Measurements from ENCODE around the gene PCK1. TPM values are rescaled to one million over a fixed set of nuclear protein-coding genes. Genes with fewer than 3 reads are reported as not detected.

Gene PCK1
- total and polyA plus RNA-seq, 2 donors (not counting 1 experiment from before 2014, with no cell fraction given): under 0.01 TPM; not detected in 1

DNA sequence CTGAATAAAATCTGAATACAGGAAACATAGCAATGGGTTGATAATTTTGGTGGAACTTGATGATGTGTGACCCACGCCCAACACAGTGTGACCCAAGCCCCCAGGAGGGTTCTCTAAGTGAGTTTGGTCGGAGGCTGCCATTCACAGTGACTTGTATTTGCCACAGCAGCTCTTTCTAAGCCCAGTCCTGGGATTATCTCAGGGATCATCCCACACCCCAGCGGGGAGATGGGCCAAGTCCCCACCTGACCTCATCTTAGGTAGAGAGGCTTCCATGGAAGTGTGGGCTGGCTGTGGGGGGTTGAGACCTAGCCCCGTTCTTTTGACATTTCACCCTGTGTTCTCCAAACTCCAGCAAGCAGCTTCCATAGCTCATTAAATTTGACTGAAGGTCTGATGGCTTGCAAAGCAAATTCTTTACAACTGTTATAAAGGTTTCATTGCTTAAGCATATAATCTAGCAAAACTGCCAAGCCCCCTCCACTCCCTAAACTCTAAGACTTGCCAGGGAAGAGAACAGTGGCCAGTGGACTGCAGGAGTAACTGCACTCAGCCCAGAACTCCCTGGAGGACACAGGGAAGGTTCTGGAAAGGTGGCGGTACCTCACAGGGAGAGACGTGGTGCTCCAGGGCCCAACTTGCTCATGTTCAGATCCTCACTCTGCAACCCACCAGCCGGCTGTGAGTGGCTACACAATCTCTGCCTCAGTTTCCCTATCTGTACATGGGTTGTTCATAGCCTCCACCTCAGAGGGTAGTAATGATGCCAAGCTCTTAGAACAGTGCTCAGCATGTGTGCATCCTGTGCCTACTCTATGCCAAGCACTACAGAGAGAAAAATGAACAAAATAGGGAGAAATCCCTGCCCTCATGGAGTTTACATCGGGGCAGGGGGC, 1.0 kb upstream of the PCK1 start:
- H4K20me1 ChIP-seq (ENCODE audit: control insufficient read depth, extremely low read depth, insufficient read depth, low read length): no peaks in the 10 kb centered on the region
- no peak for DNase-seq (ENCODE audit: low read depth in 2 of 2)
- TF ChIP-seq, protein P1, sequence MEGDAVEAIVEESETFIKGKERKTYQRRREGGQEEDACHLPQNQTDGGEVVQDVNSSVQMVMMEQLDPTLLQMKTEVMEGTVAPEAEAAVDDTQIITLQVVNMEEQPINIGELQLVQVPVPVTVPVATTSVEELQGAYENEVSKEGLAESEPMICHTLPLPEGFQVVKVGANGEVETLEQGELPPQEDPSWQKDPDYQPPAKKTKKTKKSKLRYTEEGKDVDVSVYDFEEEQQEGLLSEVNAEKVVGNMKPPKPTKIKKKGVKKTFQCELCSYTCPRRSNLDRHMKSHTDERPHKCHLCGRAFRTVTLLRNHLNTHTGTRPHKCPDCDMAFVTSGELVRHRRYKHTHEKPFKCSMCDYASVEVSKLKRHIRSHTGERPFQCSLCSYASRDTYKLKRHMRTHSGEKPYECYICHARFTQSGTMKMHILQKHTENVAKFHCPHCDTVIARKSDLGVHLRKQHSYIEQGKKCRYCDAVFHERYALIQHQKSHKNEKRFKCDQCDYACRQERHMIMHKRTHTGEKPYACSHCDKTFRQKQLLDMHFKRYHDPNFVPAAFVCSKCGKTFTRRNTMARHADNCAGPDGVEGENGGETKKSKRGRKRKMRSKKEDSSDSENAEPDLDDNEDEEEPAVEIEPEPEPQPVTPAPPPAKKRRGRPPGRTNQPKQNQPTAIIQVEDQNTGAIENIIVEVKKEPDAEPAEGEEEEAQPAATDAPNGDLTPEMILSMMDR (conservative IDR thresholded peaks at IDR 0.05 in 1 of 2, IDR thresholded peaks at IDR 0.05 in 1 of 2; ENCODE audit: low read depth in 1 of 2, low read length in 2 of 2): no peak
- no peak for TF ChIP-seq EZH2 (IDR thresholded peaks at IDR 0.05; ENCODE audit: low read length, missing control alignments)
- no peak overlapping the region for H2AFZ ChIP-seq (ENCODE audit: low read length)
- H3K4me1 ChIP-seq (ENCODE audit: control insufficient read depth, extremely low read depth, insufficient read depth, low read length): no peaks in the 10 kb centered on the region
- peaks cover 3% of the 10 kb centered on the region for H3K27me3 ChIP-seq (ENCODE audit: control insufficient read depth, insufficient read depth, low read length)
- no peaks in the 10 kb centered on the region for H3K9me3 ChIP-seq (ENCODE audit: control insufficient read depth, insufficient read depth, low read depth, low read length)
- H3K36me3 ChIP-seq (ENCODE audit: control insufficient read depth, insufficient read depth, low read length): no peaks in the 10 kb centered on the region
- H3K9ac ChIP-seq (ENCODE audit: insufficient read depth, low read length): no peak overlapping the region
- H3K4me3 ChIP-seq (replicated peaks in 1 of 4; ENCODE audit: control extremely low read depth in 1 of 4, insufficient read depth in 1 of 4, low read depth in 3 of 4, low read length in 4 of 4): no peak overlapping the region
- no peak overlapping the region for H3K4me2 ChIP-seq (ENCODE audit: extremely low read depth, insufficient read depth, low read length)
- H3K79me2 ChIP-seq (ENCODE audit: control insufficient read depth, insufficient read depth, low read length): no peaks in the 10 kb centered on the region
- no peak overlapping the region for H3K27ac ChIP-seq (ENCODE audit: insufficient read depth, low read length)

DNA sequence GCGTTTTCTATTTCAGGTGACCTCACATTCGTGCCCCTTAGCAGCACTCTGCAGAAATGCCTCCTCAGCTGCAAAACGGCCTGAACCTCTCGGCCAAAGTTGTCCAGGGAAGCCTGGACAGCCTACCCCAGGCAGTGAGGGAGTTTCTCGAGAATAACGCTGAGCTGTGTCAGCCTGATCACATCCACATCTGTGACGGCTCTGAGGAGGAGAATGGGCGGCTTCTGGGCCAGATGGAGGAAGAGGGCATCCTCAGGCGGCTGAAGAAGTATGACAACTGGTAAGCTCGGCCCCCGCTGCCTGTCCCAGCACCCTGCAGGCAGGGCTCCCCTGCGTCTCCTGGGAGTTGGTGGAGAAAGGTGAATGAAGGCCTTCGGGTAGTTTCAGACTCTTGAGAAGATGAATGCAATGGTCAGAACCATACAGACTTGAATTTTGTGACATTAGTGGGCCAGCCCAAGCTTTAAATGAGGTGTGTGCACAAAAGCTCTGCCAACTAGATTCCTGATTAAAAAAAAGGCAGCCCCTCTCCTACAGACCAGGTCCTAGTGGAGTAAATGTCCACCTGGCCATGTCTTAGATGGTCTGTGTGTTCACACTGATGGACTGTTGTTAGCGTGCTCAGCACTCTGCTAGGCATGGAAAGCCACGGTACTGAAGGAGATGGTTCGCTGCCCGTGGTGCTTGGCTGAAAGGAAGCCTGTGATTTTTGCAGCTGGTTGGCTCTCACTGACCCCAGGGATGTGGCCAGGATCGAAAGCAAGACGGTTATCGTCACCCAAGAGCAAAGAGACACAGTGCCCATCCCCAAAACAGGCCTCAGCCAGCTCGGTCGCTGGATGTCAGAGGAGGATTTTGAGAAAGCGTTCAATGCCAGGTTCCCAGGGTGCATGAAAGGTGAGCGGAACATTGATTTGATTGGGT, 708 bp downstream of the PCK1 start:
- no peaks in the 10 kb centered on the region for H3K9me3 ChIP-seq (ENCODE audit: control insufficient read depth, insufficient read depth, low read depth, low read length)
- H3K27ac ChIP-seq (ENCODE audit: insufficient read depth, low read length): no peak overlapping the region
- no peaks in the 10 kb centered on the region for H3K36me3 ChIP-seq (ENCODE audit: control insufficient read depth, insufficient read depth, low read length)
- TF ChIP-seq EZH2 (IDR thresholded peaks at IDR 0.05; ENCODE audit: low read length, missing control alignments): no peak
- TF ChIP-seq, protein P1 (conservative IDR thresholded peaks at IDR 0.05 in 1 of 2, IDR thresholded peaks at IDR 0.05 in 1 of 2; ENCODE audit: low read depth in 1 of 2, low read length in 2 of 2): no peak
- H3K79me2 ChIP-seq (ENCODE audit: control insufficient read depth, insufficient read depth, low read length): no peaks in the 10 kb centered on the region
- no peak for DNase-seq (ENCODE audit: low read depth in 2 of 2)
- no peaks in the 10 kb centered on the region for H3K4me1 ChIP-seq (ENCODE audit: control insufficient read depth, extremely low read depth, insufficient read depth, low read length)
- H3K4me2 ChIP-seq (ENCODE audit: extremely low read depth, insufficient read depth, low read length): no peak overlapping the region
- H3K4me3 ChIP-seq (replicated peaks in 1 of 4; ENCODE audit: control extremely low read depth in 1 of 4, insufficient read depth in 1 of 4, low read depth in 3 of 4, low read length in 4 of 4): no peak overlapping the region
- peaks cover 3% of the 10 kb centered on the region for H3K27me3 ChIP-seq (ENCODE audit: control insufficient read depth, insufficient read depth, low read length)
- H3K9ac ChIP-seq (ENCODE audit: insufficient read depth, low read length): no peak overlapping the region
- no peaks in the 10 kb centered on the region for H4K20me1 ChIP-seq (ENCODE audit: control insufficient read depth, extremely low read depth, insufficient read depth, low read length)
- no peak overlapping the region for H2AFZ ChIP-seq (ENCODE audit: low read length)

All from fibroblast of lung (primary cell).